HUES64 (cell line): ENCODE data around the gene SLC37A1.

Experiments
- H3K27ac ChIP-seq: 2 replicates; pipeline ENCODE4 v1.7.0; 2013; ENCODE audit warnings: low read depth, low read length, inconsistent platforms
- H3K27me3 ChIP-seq: 2 replicates; pipeline ENCODE4 v1.6.1; 2013; ENCODE audit warnings: mild to moderate bottlenecking, low read length; ENCODE audit not compliant: insufficient read depth
- H3K36me3 ChIP-seq: 2 replicates; pipeline ENCODE4 v1.6.1; 2013; ENCODE audit warnings: mild to moderate bottlenecking, low read length; ENCODE audit not compliant: insufficient read depth
- H3K4me1 ChIP-seq: 2 replicates; pipeline ENCODE4 v1.6.1; 2013; ENCODE audit warnings: mild to moderate bottlenecking, low read length, moderate library complexity; ENCODE audit not compliant: insufficient read depth
- H3K4me3 ChIP-seq: 2 replicates; pipeline ENCODE4 v1.5.1; 2013; ENCODE audit warnings: mild to moderate bottlenecking, low read length, moderate library complexity
- H3K9ac ChIP-seq: 2 replicates; pipeline ENCODE4 v1.6.1; 2013; ENCODE audit warnings: mild to moderate bottlenecking, low read depth, low read length
- H3K9me3 ChIP-seq: 2 replicates; pipeline ENCODE4 v1.6.1; 2013; ENCODE audit warnings: low read depth, low read length; ENCODE audit not compliant: insufficient read depth
- WGBS: fragments of 150-250, 120-280 bp; methylation state at CpG from one replicate; pipeline ENCODE4 v1.1.7; 2013; ENCODE audit warnings: missing lambda C conversion rate; 5-methylcytosine and 5-hydroxymethylcytosine counted together

The SLC37A1 gene

GRCh38 chr21:42481169-42481568 lies 32.5 kb upstream of the SLC37A1 start:
- no peaks in the 10 kb centered on the region for H3K4me1 ChIP-seq
- no peak overlapping the region for H3K27ac ChIP-seq
- no peak overlapping the region for H3K9ac ChIP-seq
- WGBS, result 97% methylated on average over 1 of the region's 4 CpGs
- no peak overlapping the region for H3K4me3 ChIP-seq
- H3K27me3 ChIP-seq, result no peaks in the 10 kb centered on the region
- no peaks in the 10 kb centered on the region for H3K9me3 ChIP-seq
- H3K36me3 ChIP-seq, result no peaks in the 10 kb centered on the region

- H3K27me3 ChIP-seq, result no peaks in the 10 kb centered on the region; the same call in 1 of the 2 replicates
- 81% methylated on average over 6 of the region's 7 CpGs for WGBS
- H3K9ac ChIP-seq, result no peak overlapping the region
- H3K36me3 ChIP-seq, result no peaks in the 10 kb centered on the region
- no peaks in the 10 kb centered on the region for H3K9me3 ChIP-seq
- H3K4me1 ChIP-seq, result no peaks in the 10 kb centered on the region
- H3K4me3 ChIP-seq, result no peak overlapping the region
- no peak overlapping the region for H3K27ac ChIP-seq
Measured at GRCh38 chr21:42484966-42485365, 28.7 kb upstream of the SLC37A1 start.

- Histone ChIP-seq H3K36me3 (no peaks in the 10 kb centered on the region), H3K27ac (no peak overlapping the region), H3K4me1 (no peaks in the 10 kb centered on the region), H3K4me3 (no peak overlapping the region), H3K27me3 (no peaks in the 10 kb centered on the region; the same call in 1 of the 2 replicates), H3K9me3 (no peaks in the 10 kb centered on the region), H3K9ac (no peak overlapping the region)
- WGBS, result 90% methylated on average over 6 of the region's 6 CpGs
Measured at GRCh38 chr21:42486072-42486471, 27.6 kb upstream of the SLC37A1 start.

GRCh38 chr21:42486531-42486930 lies 27.1 kb upstream of the SLC37A1 start:
- H3K27me3 ChIP-seq, result no peaks in the 10 kb centered on the region; the same call in 1 of the 2 replicates
- H3K4me3 ChIP-seq, result no peak overlapping the region
- no peaks in the 10 kb centered on the region for H3K4me1 ChIP-seq
- no peak overlapping the region for H3K9ac ChIP-seq
- no peak overlapping the region for H3K27ac ChIP-seq
- H3K9me3 ChIP-seq, result no peaks in the 10 kb centered on the region
- H3K36me3 ChIP-seq, result no peaks in the 10 kb centered on the region
- WGBS, result 89% methylated on average over 5 of the region's 5 CpGs

GRCh38 chr21:42489006-42489563 lies 24.6 kb upstream of the SLC37A1 start:
- no peaks in the 10 kb centered on the region for H3K36me3 ChIP-seq
- H3K4me1 ChIP-seq, result peaks cover 5% of the 10 kb centered on the region; the same call in 1 of the 2 replicates
- 56% methylated on average over 2 of the region's 2 CpGs for WGBS
- H3K27ac ChIP-seq, result no peak overlapping the region
- H3K4me3 ChIP-seq, result no peak overlapping the region
- H3K27me3 ChIP-seq, result no peaks in the 10 kb centered on the region; the same call in 1 of the 2 replicates
- no peaks in the 10 kb centered on the region for H3K9me3 ChIP-seq
- no peak overlapping the region for H3K9ac ChIP-seq

GRCh38 chr21:42489991-42490390 lies 23.7 kb upstream of the SLC37A1 start:
- Histone ChIP-seq H3K9me3 (no peaks in the 10 kb centered on the region), H3K27me3 (no peaks in the 10 kb centered on the region; the same call in none of the 2 replicates), H3K4me1 (peaks cover 5% of the 10 kb centered on the region; the same call in 1 of the 2 replicates), H3K27ac (no peak overlapping the region), H3K36me3 (no peaks in the 10 kb centered on the region), H3K4me3 (no peak overlapping the region), H3K9ac (no peak overlapping the region)
- WGBS, result 93% methylated on average over 4 of the region's 4 CpGs

GRCh38 chr21:42490720-42491119 lies 22.9 kb upstream of the SLC37A1 start:
- Histone ChIP-seq H3K4me1 (peaks cover 8% of the 10 kb centered on the region; the same call in 1 of the 2 replicates), H3K36me3 (no peaks in the 10 kb centered on the region), H3K27ac (no peak overlapping the region), H3K27me3 (peaks cover 7% of the 10 kb centered on the region), H3K9me3 (no peaks in the 10 kb centered on the region), H3K9ac (no peak overlapping the region), H3K4me3 (no peak overlapping the region)

GRCh38 chr21:42491328-42491727 lies 22.3 kb upstream of the SLC37A1 start:
- WGBS, result no CpG with 5 or more reads among the region's 1 CpG
- peaks cover 8% of the 10 kb centered on the region for H3K27me3 ChIP-seq
- no peak overlapping the region for H3K27ac ChIP-seq
- H3K36me3 ChIP-seq, result no peaks in the 10 kb centered on the region
- no peak overlapping the region for H3K9ac ChIP-seq
- H3K4me1 ChIP-seq, result peaks cover 8% of the 10 kb centered on the region; the same call in 1 of the 2 replicates
- no peak overlapping the region for H3K4me3 ChIP-seq
- H3K9me3 ChIP-seq, result no peaks in the 10 kb centered on the region

GRCh38 chr21:42492201-42492600 lies 21.5 kb upstream of the SLC37A1 start:
- no peak overlapping the region for H3K9ac ChIP-seq
- H3K9me3 ChIP-seq, result no peaks in the 10 kb centered on the region
- H3K27me3 ChIP-seq, result peaks cover 8% of the 10 kb centered on the region
- H3K27ac ChIP-seq, result no peak overlapping the region
- WGBS, result 93% methylated on average over 8 of the region's 8 CpGs
- H3K4me3 ChIP-seq, result no peak overlapping the region
- peaks cover 11% of the 10 kb centered on the region for H3K4me1 ChIP-seq
- H3K36me3 ChIP-seq, result no peaks in the 10 kb centered on the region

- Histone ChIP-seq H3K36me3 (no peaks in the 10 kb centered on the region), H3K9ac (no peak overlapping the region), H3K4me3 (no peak overlapping the region), H3K4me1 (peaks cover 12% of the 10 kb centered on the region), H3K9me3 (no peaks in the 10 kb centered on the region), H3K27me3 (peaks cover 8% of the 10 kb centered on the region; the same call in 1 of the 2 replicates), H3K27ac (no peak overlapping the region)
- WGBS, result 75% methylated on average over 12 of the region's 13 CpGs
Measured at GRCh38 chr21:42493109-42494060, 20.3 kb upstream of the SLC37A1 start.

- WGBS, result 93% methylated on average over 5 of the region's 5 CpGs
- Histone ChIP-seq H3K4me3 (no peak overlapping the region), H3K9ac (no peak overlapping the region), H3K27ac (no peak overlapping the region), H3K9me3 (no peaks in the 10 kb centered on the region), H3K4me1 (peaks cover 18% of the 10 kb centered on the region), H3K36me3 (no peaks in the 10 kb centered on the region), H3K27me3 (peaks cover 8% of the 10 kb centered on the region; the same call in 1 of the 2 replicates)
Measured at GRCh38 chr21:42495027-42495426, 18.6 kb upstream of the SLC37A1 start.
